ENCODE results near the gene SLC35A5. TPM values are rescaled to one million over a fixed set of nuclear protein-coding genes. Genes with fewer than 3 reads are reported as not detected.

SLC35A5 gene
- total and polyA plus RNA-seq, 4 donors, result 11.7 to 25.4 (median 16.4) TPM

- no peak for TF ChIP-seq ZBTB33 (IDR thresholded peaks at IDR 0.05)
- no peak for TF ChIP-seq EGR1 (IDR thresholded peaks at IDR 0.05; ENCODE audit: low read depth in 2 of 2)
- no peak for TF ChIP-seq JUND (IDR thresholded peaks at IDR 0.05)
- no peak for TF ChIP-seq FOXA1 (IDR thresholded peaks at IDR 0.05)
- TF ChIP-seq REST (IDR thresholded peaks at IDR 0.05), result no peak
- no peak for TF ChIP-seq FOXA2 (IDR thresholded peaks at IDR 0.05)
- TF ChIP-seq YY1 (IDR thresholded peaks at IDR 0.05), result no peak
- no peak for TF ChIP-seq TAF1 (conservative IDR thresholded peaks at IDR 0.05)
- TF ChIP-seq RAD21 (IDR thresholded peaks at IDR 0.05), result no peak
- no peak overlapping the region for H3K4me3 ChIP-seq (ENCODE audit: low read depth in 1 of 3, low read length in 3 of 3)
- 48% methylated on average over 3 of the region's 3 CpGs for WGBS
- H3K27ac ChIP-seq (ENCODE audit: low read depth in 1 of 2, low read length in 2 of 2), result no peak overlapping the region
- no peaks in the 10 kb centered on the region for H3K27me3 ChIP-seq (ENCODE audit: control insufficient read depth in 4 of 4, insufficient read depth in 4 of 4, low read length in 3 of 4)
- DNase-seq (ENCODE audit: low spot score), result no peak
- H3K36me3 ChIP-seq (ENCODE audit: control insufficient read depth in 4 of 4, insufficient read depth in 3 of 4, low read depth in 1 of 4, low read length in 3 of 4), result no peaks in the 10 kb centered on the region
- H3K9ac ChIP-seq (ENCODE audit: low read depth in 1 of 2, low read length in 2 of 2), result no peak overlapping the region
- no peaks in the 10 kb centered on the region for H3K4me1 ChIP-seq (ENCODE audit: control insufficient read depth in 4 of 4, insufficient read depth in 4 of 4, low read length in 3 of 4)
- H3K9me3 ChIP-seq (ENCODE audit: control insufficient read depth in 4 of 4, low read length in 3 of 4), result no peaks in the 10 kb centered on the region
Observed at GRCh38 chr3:112633191-112633590, 71.3 kb downstream of the SLC35A5 start.

GRCh38 chr3:112633757-112634156 lies 71.9 kb downstream of the SLC35A5 start:
- no peaks in the 10 kb centered on the region for H3K4me1 ChIP-seq (ENCODE audit: control insufficient read depth in 4 of 4, insufficient read depth in 4 of 4, low read length in 3 of 4)
- H3K36me3 ChIP-seq (ENCODE audit: control insufficient read depth in 4 of 4, insufficient read depth in 3 of 4, low read depth in 1 of 4, low read length in 3 of 4), result no peaks in the 10 kb centered on the region
- DNase-seq (ENCODE audit: low spot score), result no peak
- H3K27me3 ChIP-seq (ENCODE audit: control insufficient read depth in 4 of 4, insufficient read depth in 4 of 4, low read length in 3 of 4), result no peaks in the 10 kb centered on the region
- no peak overlapping the region for H3K4me3 ChIP-seq (ENCODE audit: low read depth in 1 of 3, low read length in 3 of 3)
- 59% methylated on average over 1 of the region's 1 CpG for WGBS
- TF ChIP-seq CTCF (IDR thresholded peaks at IDR 0.05; ENCODE audit: low read depth, low read length, missing input control) (no peak), REST (IDR thresholded peaks at IDR 0.05) (no peak), FOXA1 (IDR thresholded peaks at IDR 0.05) (no peak)
- H3K9me3 ChIP-seq (ENCODE audit: control insufficient read depth in 4 of 4, low read length in 3 of 4), result no peaks in the 10 kb centered on the region
- no peak overlapping the region for H3K9ac ChIP-seq (ENCODE audit: low read depth in 1 of 2, low read length in 2 of 2)
- no peak overlapping the region for H3K27ac ChIP-seq (ENCODE audit: low read depth in 1 of 2, low read length in 2 of 2)

Measured in liver (tissue), 9 donors.